NT2/D1 (cell line): Measurements from ENCODE around the gene TNFAIP6.
"Not testable (repeated sequence)": the region's sequence is repeated elsewhere in the genome, so short reads cannot be mapped to it uniquely, and the experiment has no call there.

Source experiments
- DNase-seq: peaks from one replicate; pipeline ENCODE4 v3.0.0-alpha.2; 2011; ENCODE audit warnings: low read depth, low spot score
- H3K27me3 ChIP-seq: 2 replicates; pipeline ENCODE4 v1.6.0; 2011; ENCODE audit warnings: mild to moderate bottlenecking; ENCODE audit not compliant: insufficient read length, insufficient read depth
- H3K36me3 ChIP-seq: 2 replicates; pipeline ENCODE4 v1.6.1; 2011; ENCODE audit warnings: mild to moderate bottlenecking, low read length, mixed read lengths; ENCODE audit not compliant: insufficient read depth, insufficient read length
- H3K4me1 ChIP-seq: 2 replicates; pipeline ENCODE4 v1.5.1; 2011; ENCODE audit not compliant: insufficient read depth, insufficient read length
- H3K4me3 ChIP-seq: 2 replicates; pipeline ENCODE4 v1.5.1; 2011; ENCODE audit warnings: low read depth; ENCODE audit not compliant: insufficient read length
- H3K9ac ChIP-seq: 2 replicates; pipeline ENCODE4 v1.6.0; 2011; ENCODE audit warnings: low read depth; ENCODE audit not compliant: insufficient read length
- H3K9me3 ChIP-seq: 2 replicates; pipeline ENCODE4 v1.5.1; 2011; ENCODE audit warnings: mild to moderate bottlenecking, low read length; ENCODE audit not compliant: insufficient read depth
- SUZ12 ChIP-seq: IDR thresholded peaks from 2 replicates; pipeline ENCODE4 v1.6.1; 2011; ENCODE audit not compliant: insufficient read length, insufficient read depth; ENCODE audit errors: extremely low read depth
- YY1 ChIP-seq: IDR thresholded peaks from 2 replicates; pipeline ENCODE4 v1.6.1; 2011; ENCODE audit not compliant: insufficient read length, insufficient read depth
- ZNF274 ChIP-seq: IDR thresholded peaks from 2 replicates; pipeline ENCODE4 v1.6.1; 2011; ENCODE audit warnings: mild to moderate bottlenecking, low read depth, low read length

The TNFAIP6 gene

DNA sequence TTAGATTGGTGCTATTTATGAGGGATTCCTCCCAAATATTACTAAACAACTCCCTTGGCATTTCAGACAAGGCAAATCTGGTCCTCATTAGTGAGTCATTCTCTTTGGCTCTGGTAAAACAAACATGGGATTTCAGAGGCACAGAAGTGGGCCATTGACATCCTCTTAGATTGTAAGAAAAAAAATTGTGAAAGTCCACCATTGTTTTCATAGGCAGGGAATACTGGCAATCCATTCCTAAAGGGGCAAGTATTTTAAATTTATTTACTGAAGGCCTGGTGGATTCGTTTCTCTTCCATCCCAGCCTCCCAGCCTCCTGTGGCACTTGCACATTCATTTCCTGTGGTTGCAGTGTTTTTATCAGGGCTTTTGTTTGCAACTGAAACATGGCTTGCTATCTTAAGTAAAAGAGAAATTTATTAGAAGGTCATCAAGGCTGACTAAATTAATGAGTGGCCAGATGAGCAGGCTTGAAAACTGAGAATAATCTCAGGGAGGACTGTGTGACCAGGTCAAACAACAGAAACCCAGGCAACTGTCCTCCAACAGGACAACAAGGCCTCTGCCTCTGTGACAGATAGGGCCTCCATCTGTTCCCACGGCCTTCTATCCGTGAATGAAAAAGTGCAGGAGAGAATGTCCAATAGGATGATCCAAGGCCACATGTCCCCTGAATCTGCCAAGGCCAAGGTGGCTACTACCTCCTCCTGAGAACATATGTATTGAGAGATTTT lies 23.1 kb upstream of the TNFAIP6 start:
- Histone ChIP-seq H3K9me3 (no peaks in the 10 kb centered on the region), H3K4me1 (no peaks in the 10 kb centered on the region), H3K27me3 (no peaks in the 10 kb centered on the region), H3K36me3 (no peaks in the 10 kb centered on the region), H3K9ac (no peak overlapping the region), H3K4me3 (no peak overlapping the region)
- TF ChIP-seq YY1 (no peak), ZNF274 (no peak), SUZ12 (no peak)
- DNase-seq, result no peak

DNA sequence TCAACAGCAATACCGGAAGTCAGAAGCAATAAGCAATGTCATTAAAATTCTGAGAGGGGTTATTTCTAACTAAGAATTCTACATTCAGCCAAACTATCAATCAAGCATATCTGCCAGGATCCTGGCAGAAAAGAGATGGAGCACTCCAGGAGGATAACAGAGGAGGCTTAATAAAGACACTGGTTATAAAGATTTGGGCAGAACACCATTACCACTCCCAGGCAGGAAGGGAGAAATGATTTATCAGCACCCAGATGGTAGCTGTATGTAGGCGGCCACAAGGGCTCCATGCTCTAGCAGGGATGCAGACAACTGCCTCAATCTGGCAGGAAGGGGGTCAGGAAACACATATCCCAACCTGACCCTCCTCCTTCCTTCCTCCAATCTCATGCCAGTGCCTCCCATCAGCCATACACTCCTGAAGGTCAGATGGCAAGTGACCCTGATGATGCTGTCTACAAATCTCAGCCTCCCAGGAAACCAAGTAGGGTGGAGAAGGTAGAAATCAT lies 20.5 kb upstream of the TNFAIP6 start:
- no peaks in the 10 kb centered on the region for H3K36me3 ChIP-seq
- TF ChIP-seq SUZ12 (no peak), YY1 (no peak), ZNF274 (no peak)
- H3K9ac ChIP-seq, result no peak overlapping the region
- no peak overlapping the region for H3K4me3 ChIP-seq
- H3K9me3 ChIP-seq, result peaks cover 9% of the 10 kb centered on the region; the same call in 1 of the 2 replicates
- no peak for DNase-seq
- H3K27me3 ChIP-seq, result no peaks in the 10 kb centered on the region
- H3K4me1 ChIP-seq, result no peaks in the 10 kb centered on the region

DNA sequence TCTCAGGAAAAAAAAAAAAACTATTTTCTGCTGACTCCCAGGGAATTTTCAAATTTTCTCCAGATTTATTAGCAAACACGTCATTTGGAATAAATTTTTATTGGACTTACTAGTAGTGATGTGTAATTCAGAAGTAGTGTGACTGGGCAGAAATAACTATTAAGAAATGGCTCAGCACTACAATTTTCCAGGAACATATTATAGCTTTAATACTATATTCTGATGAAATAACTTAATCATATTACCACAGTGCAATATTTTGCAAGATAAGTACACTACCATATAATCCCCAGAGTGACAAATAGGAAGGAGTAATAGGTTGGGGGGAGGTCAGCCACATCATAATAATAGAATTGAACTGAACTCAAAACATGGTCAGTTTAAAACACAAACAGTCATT lies 19.7 kb upstream of the TNFAIP6 start:
- Histone ChIP-seq H3K36me3 (no peaks in the 10 kb centered on the region), H3K27me3 (no peaks in the 10 kb centered on the region), H3K4me1 (no peaks in the 10 kb centered on the region), H3K4me3 (no peak overlapping the region), H3K9ac (no peak overlapping the region), H3K9me3 (peaks cover 9% of the 10 kb centered on the region; the same call in 1 of the 2 replicates)
- TF ChIP-seq ZNF274, result no peak
- no peak for TF ChIP-seq SUZ12
- TF ChIP-seq YY1, result no peak
- DNase-seq, result no peak

DNA sequence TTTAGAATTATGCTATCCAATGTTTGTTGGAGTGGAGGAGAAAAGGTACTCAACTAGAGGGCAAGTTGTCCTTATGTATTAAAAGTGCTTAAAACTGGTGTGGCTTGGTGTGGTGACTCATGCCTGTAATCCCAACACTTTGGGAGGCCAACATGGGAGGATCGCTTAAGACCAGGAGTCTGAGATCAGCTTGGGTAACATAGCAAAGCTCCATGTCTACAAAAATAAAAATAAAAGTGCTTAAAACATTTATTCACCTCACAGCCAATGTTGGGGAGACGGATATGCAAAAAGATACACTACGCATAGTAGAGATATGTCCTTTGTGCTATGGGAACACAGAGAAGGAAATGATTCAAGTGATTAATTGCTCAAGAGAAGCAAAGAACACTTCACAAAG lies 19.3 kb upstream of the TNFAIP6 start:
- Histone ChIP-seq H3K36me3 (no peaks in the 10 kb centered on the region), H3K9ac (no peak overlapping the region), H3K4me3 (no peak overlapping the region), H3K4me1 (no peaks in the 10 kb centered on the region), H3K27me3 (no peaks in the 10 kb centered on the region), H3K9me3 (peaks cover 9% of the 10 kb centered on the region; the same call in 1 of the 2 replicates)
- no peak for TF ChIP-seq ZNF274
- DNase-seq, result no peak

- H3K4me1 ChIP-seq, result no peaks in the 10 kb centered on the region
- no peak for TF ChIP-seq YY1
- no peak for TF ChIP-seq ZNF274
- no peak for TF ChIP-seq SUZ12
- H3K4me3 ChIP-seq, result no peak overlapping the region
- H3K36me3 ChIP-seq, result no peaks in the 10 kb centered on the region
- no peak overlapping the region for H3K9ac ChIP-seq
- H3K9me3 ChIP-seq, result peaks cover 9% of the 10 kb centered on the region; the same call in 1 of the 2 replicates
- no peak for DNase-seq
- no peaks in the 10 kb centered on the region for H3K27me3 ChIP-seq
Observed at GRCh38 chr2:151343073-151343472, 14.3 kb upstream of the TNFAIP6 start.

GRCh38 chr2:151344191-151344590 lies 13.2 kb upstream of the TNFAIP6 start:
- not testable (repeated sequence) for H3K4me3 ChIP-seq, H3K4me1 ChIP-seq, H3K9ac ChIP-seq, H3K27me3 ChIP-seq, H3K36me3 ChIP-seq, DNase-seq, H3K9me3 ChIP-seq

DNA sequence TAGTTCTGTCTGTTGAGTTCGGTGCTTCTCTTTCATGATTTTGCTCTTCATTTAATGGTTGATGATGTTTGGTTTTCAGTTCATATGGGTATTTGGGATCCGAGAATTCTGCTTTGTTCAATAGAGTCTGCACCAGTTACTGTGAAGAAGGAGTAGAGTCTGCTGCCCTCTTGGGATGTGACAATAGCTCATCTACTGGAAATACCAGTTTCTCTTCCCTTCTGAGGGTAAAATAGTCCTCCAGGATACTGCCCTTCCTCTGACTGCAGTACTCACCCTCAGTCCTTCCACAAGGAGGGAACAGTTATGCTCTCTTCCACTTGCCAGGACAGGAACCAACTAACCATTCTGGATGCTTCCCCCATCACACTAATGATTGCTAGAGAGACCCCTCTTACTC lies 12.5 kb upstream of the TNFAIP6 start:
- TF ChIP-seq SUZ12 (no peak), ZNF274 (no peak), YY1 (no peak)
- no peak overlapping the region for H3K4me3 ChIP-seq
- no peaks in the 10 kb centered on the region for H3K4me1 ChIP-seq
- peaks cover 9% of the 10 kb centered on the region; the same call in 1 of the 2 replicates for H3K9me3 ChIP-seq
- H3K27me3 ChIP-seq, result no peaks in the 10 kb centered on the region
- no peak for DNase-seq
- no peak overlapping the region for H3K9ac ChIP-seq
- H3K36me3 ChIP-seq, result no peaks in the 10 kb centered on the region
